Endothelial cell (in vitro differentiated cells): ENCODE measurements around the gene PTPRD. TPM values are rescaled to one million over a fixed set of nuclear protein-coding genes. Genes with fewer than 3 reads are reported as not detected.

Experiments used
- DNase-seq: peaks from one replicate; pipeline ENCODE4 v3.0.0; 2021; ENCODE audit warnings: low spot score
- H3K27ac Mint-ChIP-seq: one replicate; pipeline ENCODE4 v1.8.0; 2021; ENCODE audit warnings: mixed read lengths, inconsistent platforms; ENCODE audit not compliant: unreplicated experiment
- H3K27me3 Mint-ChIP-seq: one replicate; pipeline ENCODE4 v1.8.0; 2021; ENCODE audit warnings: mild to moderate bottlenecking, moderate library complexity, mixed read lengths, inconsistent platforms; ENCODE audit not compliant: unreplicated experiment
- H3K36me3 Mint-ChIP-seq: one replicate; pipeline ENCODE4 v1.8.0; 2021; ENCODE audit warnings: mild to moderate bottlenecking, low read depth, mixed read lengths, inconsistent platforms; ENCODE audit not compliant: unreplicated experiment
- H3K4me1 Mint-ChIP-seq: one replicate; pipeline ENCODE4 v1.8.0; 2021; ENCODE audit warnings: mild to moderate bottlenecking, mixed read lengths, inconsistent platforms; ENCODE audit not compliant: unreplicated experiment
- H3K4me3 Mint-ChIP-seq: one replicate; pipeline ENCODE4 v1.8.0; 2021; ENCODE audit warnings: mild to moderate bottlenecking, mixed read lengths, inconsistent platforms; ENCODE audit not compliant: unreplicated experiment
- H3K9me3 Mint-ChIP-seq: one replicate; pipeline ENCODE4 v1.8.0; 2021; ENCODE audit warnings: mixed read lengths, inconsistent platforms; ENCODE audit not compliant: unreplicated experiment
- total RNA-seq: library from RNA; stranded (reverse); fragmentation: NEBNext Ultra II Directional; extraction: Animal tissue kit (Norgen Biotek cat#: 25700); gene quantifications from one replicate; pipeline ENCODE4 v1.2.1, GENCODE V29; 2021; ENCODE audit not compliant: unreplicated experiment
- TF ChIP-seq, protein P1 (sequence below): fragments of 200-600 bp; sonication (generic); IDR thresholded peaks from one replicate; pipeline ENCODE4 v1.5.0; 2021; ENCODE audit warnings: antibody characterized with exemption; ENCODE audit not compliant: unreplicated experiment

PTPRD gene
- total RNA-seq, 1 donor from 2014 or later: 47.8 TPM

DNA sequence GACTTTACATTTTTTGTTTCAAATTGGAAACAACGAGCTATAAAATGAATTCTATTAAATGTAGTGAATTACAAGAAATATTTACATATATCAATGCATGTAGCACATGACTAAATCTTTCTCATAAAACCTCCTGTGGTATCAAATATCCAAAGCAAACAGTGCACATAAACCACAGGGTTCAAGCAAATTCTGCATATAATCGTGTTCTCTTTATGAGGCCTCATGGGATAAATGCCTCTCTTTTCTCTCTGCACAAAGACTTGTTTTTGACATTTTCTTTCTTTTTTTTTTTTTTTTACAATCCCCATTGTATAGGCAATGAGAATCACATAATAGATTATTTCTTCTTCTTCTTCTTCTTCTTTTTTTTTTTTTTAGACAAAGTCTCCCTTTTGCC lies 1696.0 kb downstream of the PTPRD start:
- Mint-ChIP-seq H3K27me3 (no peaks in the 10 kb centered on the region), H3K4me3 (no peak overlapping the region)

DNA sequence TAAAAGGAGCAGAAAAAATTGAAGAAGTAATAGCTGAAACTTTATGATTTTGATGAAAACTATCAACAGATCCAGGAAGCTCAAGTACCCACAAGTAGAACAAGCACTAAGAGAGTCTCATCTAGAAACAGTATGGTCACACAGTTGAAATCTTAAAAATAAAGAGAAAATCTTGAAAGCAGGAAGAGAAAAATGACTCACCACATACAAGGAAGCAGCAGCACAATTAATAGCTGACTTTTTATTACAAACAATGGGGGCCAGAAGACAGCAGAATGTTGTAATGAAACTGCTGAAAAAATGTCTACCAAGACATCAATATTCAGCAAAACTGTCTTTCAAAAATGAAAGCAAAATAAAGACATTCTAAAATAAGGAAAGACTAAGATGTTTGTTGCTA lies 1704.9 kb downstream of the PTPRD start:
- Mint-ChIP-seq H3K4me3 (no peak overlapping the region), H3K27ac (no peak overlapping the region), H3K9me3 (no peaks in the 10 kb centered on the region), H3K36me3 (no peaks in the 10 kb centered on the region), H3K4me1 (no peaks in the 10 kb centered on the region), H3K27me3 (no peaks in the 10 kb centered on the region)
- TF ChIP-seq, protein P1, sequence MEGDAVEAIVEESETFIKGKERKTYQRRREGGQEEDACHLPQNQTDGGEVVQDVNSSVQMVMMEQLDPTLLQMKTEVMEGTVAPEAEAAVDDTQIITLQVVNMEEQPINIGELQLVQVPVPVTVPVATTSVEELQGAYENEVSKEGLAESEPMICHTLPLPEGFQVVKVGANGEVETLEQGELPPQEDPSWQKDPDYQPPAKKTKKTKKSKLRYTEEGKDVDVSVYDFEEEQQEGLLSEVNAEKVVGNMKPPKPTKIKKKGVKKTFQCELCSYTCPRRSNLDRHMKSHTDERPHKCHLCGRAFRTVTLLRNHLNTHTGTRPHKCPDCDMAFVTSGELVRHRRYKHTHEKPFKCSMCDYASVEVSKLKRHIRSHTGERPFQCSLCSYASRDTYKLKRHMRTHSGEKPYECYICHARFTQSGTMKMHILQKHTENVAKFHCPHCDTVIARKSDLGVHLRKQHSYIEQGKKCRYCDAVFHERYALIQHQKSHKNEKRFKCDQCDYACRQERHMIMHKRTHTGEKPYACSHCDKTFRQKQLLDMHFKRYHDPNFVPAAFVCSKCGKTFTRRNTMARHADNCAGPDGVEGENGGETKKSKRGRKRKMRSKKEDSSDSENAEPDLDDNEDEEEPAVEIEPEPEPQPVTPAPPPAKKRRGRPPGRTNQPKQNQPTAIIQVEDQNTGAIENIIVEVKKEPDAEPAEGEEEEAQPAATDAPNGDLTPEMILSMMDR: no peak
- DNase-seq: no peak

More for the DNA sequence above, 1696.0 kb downstream of the PTPRD start:
- Mint-ChIP-seq H3K36me3 (no peaks in the 10 kb centered on the region), H3K9me3 (no peaks in the 10 kb centered on the region), H3K27ac (no peak overlapping the region), H3K4me1 (no peaks in the 10 kb centered on the region)
- no peak for DNase-seq
- TF ChIP-seq, protein P1: no peak

DNA sequence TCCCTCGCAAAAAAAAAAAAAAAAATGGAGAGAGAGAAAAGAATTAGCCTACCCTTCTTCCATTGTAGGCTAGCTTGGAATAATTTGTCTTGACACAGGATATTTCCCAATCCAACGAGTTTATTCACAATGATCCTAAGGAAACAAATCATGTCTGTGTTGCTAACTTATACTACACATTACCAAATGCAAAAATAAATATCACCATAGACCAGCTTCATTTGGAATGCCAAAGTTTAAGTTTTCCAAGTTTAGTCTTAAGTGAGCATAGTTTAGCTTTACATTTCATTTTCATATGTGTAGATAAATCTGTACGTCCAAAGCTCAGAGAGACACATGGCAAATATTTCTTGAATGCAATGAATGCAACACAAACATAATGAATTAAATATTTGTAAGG lies 1707.1 kb downstream of the PTPRD start:
- no peaks in the 10 kb centered on the region for H3K4me1 Mint-ChIP-seq
- H3K36me3 Mint-ChIP-seq: no peaks in the 10 kb centered on the region
- H3K27ac Mint-ChIP-seq: no peak overlapping the region
- no peak for DNase-seq
- H3K27me3 Mint-ChIP-seq: no peaks in the 10 kb centered on the region
- no peaks in the 10 kb centered on the region for H3K9me3 Mint-ChIP-seq
- H3K4me3 Mint-ChIP-seq: no peak overlapping the region
- TF ChIP-seq, protein P1: no peak

DNA sequence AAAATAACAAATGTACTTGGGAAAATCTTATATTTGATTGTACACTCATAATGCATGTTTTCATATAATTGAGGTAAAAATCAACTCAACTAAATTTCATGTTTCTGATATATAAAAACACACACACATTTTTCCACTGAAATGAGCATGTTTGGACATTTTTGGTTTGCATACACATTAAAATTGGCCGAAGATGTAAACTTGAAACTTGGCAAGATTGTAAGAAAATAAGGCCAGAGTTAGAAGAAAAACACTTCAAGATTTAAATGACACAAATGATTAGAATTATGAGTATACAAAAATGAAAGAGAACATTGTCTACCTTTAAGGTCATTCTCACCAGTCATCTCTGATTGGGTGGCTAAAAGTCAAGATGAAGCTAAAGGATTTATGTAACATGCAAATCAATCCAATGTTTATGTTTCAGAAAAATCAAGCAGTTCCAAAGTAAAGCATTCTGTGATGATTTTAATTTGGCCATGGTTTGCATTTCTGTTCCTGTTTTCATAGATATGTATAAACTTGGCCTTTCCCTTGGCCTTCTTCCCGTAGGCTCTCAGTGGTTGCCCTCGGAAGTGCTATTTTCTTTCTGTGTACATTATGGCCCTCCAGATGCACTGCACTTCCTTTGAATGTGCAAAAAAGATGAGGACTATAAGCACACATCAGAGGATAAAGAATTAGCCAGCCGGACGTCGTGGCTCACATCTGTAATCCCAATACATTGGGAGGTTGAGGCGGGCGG lies 1707.9 kb downstream of the PTPRD start:
- no peaks in the 10 kb centered on the region for H3K36me3 Mint-ChIP-seq
- no peaks in the 10 kb centered on the region for H3K27me3 Mint-ChIP-seq
- DNase-seq: no peak
- no peak overlapping the region for H3K27ac Mint-ChIP-seq
- no peaks in the 10 kb centered on the region for H3K9me3 Mint-ChIP-seq
- TF ChIP-seq, protein P1: no peak
- H3K4me3 Mint-ChIP-seq: no peak overlapping the region
- no peaks in the 10 kb centered on the region for H3K4me1 Mint-ChIP-seq

DNA sequence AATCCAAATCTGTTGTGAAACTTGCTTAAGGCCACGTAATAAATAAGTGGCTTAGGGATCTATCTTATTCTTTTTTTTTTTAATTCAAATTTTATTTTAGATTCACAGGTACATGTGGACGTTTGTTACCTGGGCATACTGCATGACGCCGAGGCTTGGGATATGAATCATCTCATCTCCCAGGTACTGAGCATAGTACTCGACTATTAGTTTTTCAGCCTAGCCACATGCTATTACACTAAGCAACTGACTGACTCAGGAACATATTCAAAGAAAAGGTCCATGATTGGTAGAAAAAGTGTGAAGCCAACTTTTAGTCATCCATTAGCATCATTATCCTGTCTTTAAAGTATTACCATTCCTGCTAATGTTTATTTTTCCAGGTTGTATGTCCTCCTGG lies 1709.7 kb downstream of the PTPRD start:
- H3K4me3 Mint-ChIP-seq: no peak overlapping the region
- H3K36me3 Mint-ChIP-seq: no peaks in the 10 kb centered on the region
- H3K27me3 Mint-ChIP-seq: no peaks in the 10 kb centered on the region
- TF ChIP-seq, protein P1: no peak
- H3K27ac Mint-ChIP-seq: no peak overlapping the region
- no peaks in the 10 kb centered on the region for H3K4me1 Mint-ChIP-seq
- no peak for DNase-seq
- H3K9me3 Mint-ChIP-seq: no peaks in the 10 kb centered on the region
